ENCODE results near the gene STAM2.
"Not testable (repeated sequence)": the region's sequence is repeated elsewhere in the genome, so short reads cannot be mapped to it uniquely, and the experiment has no call there.

Gene STAM2

GRCh38 chr2:152114366-152114765 is 61.2 kb downstream of the STAM2 start:
- H3K9me3 Mint-ChIP-seq: no peaks in the 10 kb centered on the region
- CTCF ChIA-PET: no interaction called here
- no peak overlapping the region for H3K27ac Mint-ChIP-seq
- no peaks in the 10 kb centered on the region for H3K36me3 Mint-ChIP-seq
- DNase-seq: no peak
- no peaks in the 10 kb centered on the region for H3K27me3 Mint-ChIP-seq
- H3K4me3 Mint-ChIP-seq: no peak overlapping the region
- no peaks in the 10 kb centered on the region for H3K4me1 Mint-ChIP-seq

- not testable (repeated sequence) for DNase-seq, H3K9me3 Mint-ChIP-seq, H3K36me3 Mint-ChIP-seq, H3K4me1 Mint-ChIP-seq, H3K4me3 Mint-ChIP-seq, H3K27ac Mint-ChIP-seq
- H3K27me3 Mint-ChIP-seq: peaks cover 11% of the 10 kb centered on the region
- CTCF ChIA-PET: interaction anchor here (0.6 kb wide), 1 partner anchor 488 kb away, joined by 3 read pairs; no protein-coding TSS in a partner anchor
These were observed 68.4 kb downstream of the STAM2 start for GRCh38 chr2:152107140-152107539.

- DNase-seq: no peak
- Mint-ChIP-seq H3K4me3 (no peak overlapping the region), H3K27ac (no peak overlapping the region), H3K36me3 (no peaks in the 10 kb centered on the region), H3K9me3 (no peaks in the 10 kb centered on the region), H3K4me1 (no peaks in the 10 kb centered on the region), H3K27me3 (peaks cover 14% of the 10 kb centered on the region)
- CTCF ChIA-PET: no interaction called here
These were observed 69.1 kb downstream of the STAM2 start for GRCh38 chr2:152106464-152106863.

GRCh38 chr2:152103271-152103670 is 72.3 kb downstream of the STAM2 start:
- Mint-ChIP-seq H3K27ac (no peak overlapping the region), H3K36me3 (no peaks in the 10 kb centered on the region), H3K4me1 (peaks cover 6% of the 10 kb centered on the region), H3K9me3 (no peaks in the 10 kb centered on the region), H3K27me3 (peaks cover 38% of the 10 kb centered on the region), H3K4me3 (no peak overlapping the region)
- CTCF ChIA-PET: no interaction called here
- DNase-seq: no peak

- DNase-seq: no peak
- no peaks in the 10 kb centered on the region for H3K9me3 Mint-ChIP-seq
- H3K4me3 Mint-ChIP-seq: no peak overlapping the region
- H3K36me3 Mint-ChIP-seq: no peaks in the 10 kb centered on the region
- H3K27ac Mint-ChIP-seq: no peak overlapping the region
- peaks cover 53% of the 10 kb centered on the region for H3K27me3 Mint-ChIP-seq
- CTCF ChIA-PET: no interaction called here
- peaks cover 15% of the 10 kb centered on the region for H3K4me1 Mint-ChIP-seq
These were observed 74.6 kb downstream of the STAM2 start for GRCh38 chr2:152100961-152101360.

- H3K27ac Mint-ChIP-seq: no peak overlapping the region
- no peak for DNase-seq
- H3K36me3 Mint-ChIP-seq: no peaks in the 10 kb centered on the region
- H3K4me3 Mint-ChIP-seq: peak overlapping the region; percentile 74
- CTCF ChIA-PET: no interaction called here
- H3K9me3 Mint-ChIP-seq: no peaks in the 10 kb centered on the region
- H3K27me3 Mint-ChIP-seq: peaks cover 63% of the 10 kb centered on the region
- peaks cover 15% of the 10 kb centered on the region for H3K4me1 Mint-ChIP-seq
These were observed 76.1 kb downstream of the STAM2 start for GRCh38 chr2:152099367-152100050.

GRCh38 chr2:152098496-152099366 is 76.8 kb downstream of the STAM2 start, which contains the start of gene CACNB4:
Gene CACNB4, minus strand, starts transcription at chr2:152099044.
- Mint-ChIP-seq H3K27me3 (peaks cover 68% of the 10 kb centered on the region), H3K4me3 (peak within 1 kb of the TSS; percentile 74), H3K4me1 (peaks cover 15% of the 10 kb centered on the region), H3K36me3 (no peaks in the 10 kb centered on the region), H3K9me3 (no peaks in the 10 kb centered on the region), H3K27ac (no peak within 1 kb of the TSS)
- peak; percentile 39 for DNase-seq
- CTCF ChIA-PET: no interaction called here

- DNase-seq: no peak
- CTCF ChIA-PET: no interaction called here
- peak overlapping the region; percentile 48 for H3K4me3 Mint-ChIP-seq
- H3K9me3 Mint-ChIP-seq: no peaks in the 10 kb centered on the region
- H3K36me3 Mint-ChIP-seq: no peaks in the 10 kb centered on the region
- peaks cover 67% of the 10 kb centered on the region for H3K27me3 Mint-ChIP-seq
- H3K27ac Mint-ChIP-seq: no peak overlapping the region
- peaks cover 15% of the 10 kb centered on the region for H3K4me1 Mint-ChIP-seq
These were observed 77.6 kb downstream of the STAM2 start for GRCh38 chr2:152097801-152098495.

GRCh38 chr2:152097290-152097800 is 78.2 kb downstream of the STAM2 start:
- Mint-ChIP-seq H3K4me1 (peaks cover 15% of the 10 kb centered on the region), H3K9me3 (no peaks in the 10 kb centered on the region), H3K27ac (no peak overlapping the region), H3K27me3 (peaks cover 65% of the 10 kb centered on the region), H3K4me3 (peak overlapping the region; percentile 48), H3K36me3 (no peaks in the 10 kb centered on the region)
- CTCF ChIA-PET: no interaction called here
- DNase-seq: no peak

GRCh38 chr2:152095146-152095545 is 80.4 kb downstream of the STAM2 start:
- Mint-ChIP-seq H3K36me3 (no peaks in the 10 kb centered on the region), H3K9me3 (no peaks in the 10 kb centered on the region), H3K27me3 (peaks cover 52% of the 10 kb centered on the region), H3K4me1 (peaks cover 15% of the 10 kb centered on the region), H3K27ac (no peak overlapping the region), H3K4me3 (no peak overlapping the region)
- no peak for DNase-seq
- CTCF ChIA-PET: no interaction called here

- no peaks in the 10 kb centered on the region for H3K9me3 Mint-ChIP-seq
- H3K27ac Mint-ChIP-seq: no peak overlapping the region
- peaks cover 53% of the 10 kb centered on the region for H3K27me3 Mint-ChIP-seq
- no peak overlapping the region for H3K4me3 Mint-ChIP-seq
- DNase-seq: no peak
- CTCF ChIA-PET: no interaction called here
- peaks cover 10% of the 10 kb centered on the region for H3K4me1 Mint-ChIP-seq
- no peaks in the 10 kb centered on the region for H3K36me3 Mint-ChIP-seq
These were observed 81.5 kb downstream of the STAM2 start for GRCh38 chr2:152094014-152094413.

GRCh38 chr2:152093464-152093863 is 82.1 kb downstream of the STAM2 start:
- H3K4me1 Mint-ChIP-seq: peaks cover 10% of the 10 kb centered on the region
- CTCF ChIA-PET: no interaction called here
- DNase-seq: no peak
- no peaks in the 10 kb centered on the region for H3K9me3 Mint-ChIP-seq
- no peak overlapping the region for H3K27ac Mint-ChIP-seq
- H3K36me3 Mint-ChIP-seq: no peaks in the 10 kb centered on the region
- H3K4me3 Mint-ChIP-seq: no peak overlapping the region
- H3K27me3 Mint-ChIP-seq: peaks cover 48% of the 10 kb centered on the region

- Mint-ChIP-seq H3K27ac (no peak overlapping the region), H3K4me1 (peaks cover under 1% of the 10 kb centered on the region), H3K4me3 (no peak overlapping the region), H3K9me3 (no peaks in the 10 kb centered on the region), H3K27me3 (peaks cover 34% of the 10 kb centered on the region), H3K36me3 (no peaks in the 10 kb centered on the region)
- no peak for DNase-seq
- CTCF ChIA-PET: no interaction called here
These were observed 83.5 kb downstream of the STAM2 start for GRCh38 chr2:152092095-152092494.

- H3K4me3 Mint-ChIP-seq, H3K9me3 Mint-ChIP-seq, H3K27ac Mint-ChIP-seq, H3K36me3 Mint-ChIP-seq, H3K4me1 Mint-ChIP-seq, CTCF ChIA-PET, DNase-seq: not testable (repeated sequence)
- H3K27me3 Mint-ChIP-seq: peaks cover 28% of the 10 kb centered on the region
These were observed 84.8 kb downstream of the STAM2 start for GRCh38 chr2:152090726-152091125.

Data from activated naive CD4-positive, alpha-beta T cell treated with anti-CD3 and anti-CD28 coated beads, Interleukin-2, amount 10 ng/mL, durations not matched to agents 7 days and 5 days (primary cell).